K562 (cell line): ENCODE measurements around the gene ZNHIT2. TPM values are rescaled to one million over a fixed set of nuclear protein-coding genes. Genes with fewer than 3 reads are reported as not detected.
A peak's percentile ranks its signal among the peaks of the same experiment; 100 is the strongest.

Experiments used
- ADNP ChIP-seq: fragments of 200-800 bp; sonication (Bioruptor generic); IDR thresholded peaks from 2 replicates; pipeline ENCODE4 v1.6.1; 2016; ENCODE audit warnings: missing genetic modification characterization, missing compliant biosample characterization
- AFF4 ChIP-seq: sonication (generic); formaldehyde crosslinking; IDR thresholded peaks from 2 replicates; pipeline ENCODE4 v1.8.0; 2023; ENCODE audit warnings: mild to moderate bottlenecking, missing genetic modification reagents
- ARID2 ChIP-seq: fragments of 450-650 bp; IDR thresholded peaks from 2 replicates; pipeline ENCODE4 v1.6.1; 2017; ENCODE audit warnings: antibody characterized with exemption, mild to moderate bottlenecking
- ASH1L ChIP-seq: fragments of 450-650 bp; IDR thresholded peaks from 2 replicates; pipeline ENCODE4 v1.6.1; 2018; ENCODE audit warnings: borderline replicate concordance, mild to moderate bottlenecking, low read depth; ENCODE audit not compliant: partially characterized antibody
- ATF3 ChIP-seq, 2 experiments: fragments of 450-650 bp in 1 of 2; sonication (generic) in 1 of 2; formaldehyde crosslinking in 1 of 2; IDR thresholded peaks in 1 of 2; conservative IDR thresholded peaks in 1 of 2; 2 replicates each; pipeline versions ENCODE4 v1.6.1 to v1.8.1; 2016 to 2023; ENCODE audit warnings: mild to moderate bottlenecking in 2 of 2, moderate library complexity in 2 of 2, inconsistent platforms in 1 of 2, missing genetic modification reagents in 1 of 2
- ELF1 ChIP-seq: fragments of 200-800 bp; sonication (Bioruptor generic); IDR thresholded peaks from 2 replicates; pipeline ENCODE4 v1.6.1; 2016; ENCODE audit warnings: missing genetic modification characterization, missing compliant biosample characterization
- FOS ChIP-seq: IDR thresholded peaks from 3 replicates; pipeline ENCODE4 v1.6.1; 2011; ENCODE audit not compliant: insufficient read length; ENCODE audit errors: extremely low read depth
- KLF1 ChIP-seq: fragments of 450-650 bp; IDR thresholded peaks from 2 replicates; pipeline ENCODE4 v1.6.1; 2016; ENCODE audit warnings: missing genetic modification characterization, missing compliant biosample characterization
- MCM7 ChIP-seq, 2 experiments: fragments of 450-650 bp; IDR thresholded peaks; 2 replicates each; pipeline ENCODE4 v1.6.1; 2016 to 2018
- NKRF ChIP-seq: fragments of 450-650 bp; IDR thresholded peaks from 2 replicates; pipeline ENCODE4 v1.6.1; 2016; ENCODE audit warnings: borderline replicate concordance
- NR3C1 ChIP-seq: sonication (generic); formaldehyde crosslinking; IDR thresholded peaks from 2 replicates; pipeline ENCODE4 v1.8.1; 2022; ENCODE audit warnings: missing genetic modification reagents
- SIX5 ChIP-seq, 2 experiments: IDR thresholded peaks; 2 replicates each; pipeline ENCODE4 v1.6.1; 2011; ENCODE audit warnings: low read length in 2 of 2, borderline replicate concordance in 1 of 2, low read depth in 1 of 2, mild to moderate bottlenecking in 1 of 2, moderate library complexity in 1 of 2; ENCODE audit not compliant: insufficient read depth in 1 of 2
- ZNF140 ChIP-seq: fragments of 250-450 bp; sonication (Bioruptor Pico); IDR thresholded peaks from 2 replicates; pipeline ENCODE4 v1.8.0; 2021; ENCODE audit warnings: moderate library complexity, mild to moderate bottlenecking, inconsistent platforms
- ZNF592 ChIP-seq: fragments of 450-650 bp; IDR thresholded peaks from 2 replicates; pipeline ENCODE4 v1.6.1; 2017; ENCODE audit warnings: antibody characterized with exemption, mild to moderate bottlenecking
- ZNF696 ChIP-seq: fragments of 250-450 bp; sonication (Bioruptor Pico); conservative IDR thresholded peaks from 2 replicates; pipeline ENCODE4 v1.4.0; 2020; ENCODE audit warnings: mild to moderate bottlenecking, moderate library complexity
- ZNF77 ChIP-seq: fragments of 250-450 bp; sonication (Bioruptor Pico); IDR thresholded peaks from 2 replicates; pipeline ENCODE4 v1.5.0; 2020
- polyA plus RNA-seq, 8 experiments: library from polyadenylated mRNA; depleted of rRNA in 4 of 8; stranded (reverse) in 5 of 8; unstranded in 3 of 8; fragments of >200 nt; fragmentation: Nextera tagmentation in 2 of 8; fragmentation: Illumina TruSeq in 1 of 8; extraction: Ambion mirVana in 2 of 8; extraction: Trizol in 1 of 8; gene quantifications; 2 replicates each; pipeline versions ENCODE4 v1.2.1 to v1.2.3, GENCODE V29; 2011 to 2014; ENCODE audit warnings: inconsistent platforms in 1 of 8, missing spikeins in 1 of 8
- total RNA-seq, 7 experiments: library from RNA; depleted of rRNA in 6 of 7; stranded (reverse); fragments of >200 nt in 6 of 7; fragmentation: Illumina TruSeq in 2 of 7; extraction: Trizol in 2 of 7; gene quantifications; 2 replicates each; pipeline versions ENCODE4 v1.2.1 to v1.2.3, GENCODE V29; 2011 to 2021; ENCODE audit warnings: low replicate concordance in 1 of 7

The ZNHIT2 gene
- total and polyA plus RNA-seq, 9 of the 15 experiments (the other 6 are each of a cell fraction or from before 2014, with no cell fraction given): 0.08 to 39.0 (median 2.5) TPM

GRCh38 chr11:65121865-65122696 is 4.6 kb upstream of the ZNHIT2 start, which contains the start of the genes FAU and MRPL49 (continued):
- TF ChIP-seq NR3C1: no peak
- TF ChIP-seq SIX5 (IDR thresholded peaks at IDR 0.05; ENCODE audit: borderline replicate concordance in 1 of 2, insufficient read depth in 1 of 2, low read depth in 1 of 2, low read length in 2 of 2): no peak
- no peak for TF ChIP-seq ZNF77 (CRISPR knock-in tag)
- TF ChIP-seq ZNF140 (CRISPR knock-in tag): no peak
- TF ChIP-seq ELF1: peak; percentile 76
- TF ChIP-seq ASH1L: no peak
- no peak for TF ChIP-seq ZNF592
- peak; percentile 58 for TF ChIP-seq AFF4 (CRISPR knock-in tag)
- no peak for TF ChIP-seq ADNP (tag)
- TF ChIP-seq ATF3 (IDR thresholded peaks at IDR 0.05): no peak
- no peak for TF ChIP-seq ATF3 (CRISPR knock-in tag; conservative IDR thresholded peaks at IDR 0.05)
- no peak; the same call in 1 of the 2 replicates for TF ChIP-seq NKRF
- no peak for TF ChIP-seq ARID2
- TF ChIP-seq ZNF696 (CRISPR knock-in tag): no peak
- TF ChIP-seq KLF1 (tag): no peak
- TF ChIP-seq MCM7 (IDR thresholded peaks at IDR 0.05): no peak
- TF ChIP-seq FOS: no peak
